C1 segment of cervical spinal cord (tissue), 14 donors: ENCODE results near the gene CNN2.
A peak's percentile ranks its signal among the peaks of the same experiment; 100 is the strongest.

ENCODE experiments used
- DNase-seq, 14 donors: peaks; one replicate each; lab custom pipeline; 2025; lab: John Stamatoyannopoulos, UW

The CNN2 gene

GRCh38 chr19:1025960-1026782 lies at the start of gene CNN2:
Gene CNN2, plus strand, starts transcription at chr19:1026608. Its CDS starts 54 bp downstream, at chr19:1026662.
- peak in 1 of 14 donors; percentile 12 for DNase-seq

- no peak for DNase-seq
Observed at GRCh38 chr19:977058-977464, 49.3 kb upstream of the CNN2 start.

GRCh38 chr19:979318-979741 lies 47.1 kb upstream of the CNN2 start:
- no peak for DNase-seq

GRCh38 chr19:980133-980998 lies 46.0 kb upstream of the CNN2 start:
- no peak for DNase-seq

- DNase-seq: peak in 13 of 14 donors; percentile 7 to 87 (median 53)
Observed at GRCh38 chr19:982567-983170, 43.7 kb upstream of the CNN2 start.

- DNase-seq: peak; percentile 41 to 93 (median 86)
Observed at GRCh38 chr19:984165-984967, 42.0 kb upstream of the CNN2 start, which contains the start of gene WDR18. Gene WDR18, plus strand, starts transcription at chr19:984345. Its CDS starts 9 bp downstream, at chr19:984354.

GRCh38 chr19:986083-986482 lies 40.3 kb upstream of the CNN2 start:
- DNase-seq: no peak

GRCh38 chr19:988081-988480 lies 38.3 kb upstream of the CNN2 start:
- no peak for DNase-seq

GRCh38 chr19:988510-988909 lies 37.9 kb upstream of the CNN2 start:
- no peak for DNase-seq

- DNase-seq: no peak
Observed at GRCh38 chr19:989381-990081, 36.9 kb upstream of the CNN2 start.

- DNase-seq: no peak
Observed at GRCh38 chr19:990119-990571, 36.3 kb upstream of the CNN2 start.

GRCh38 chr19:990746-991145 lies 35.7 kb upstream of the CNN2 start:
- no peak for DNase-seq

- no peak for DNase-seq
Observed at GRCh38 chr19:991174-991931, 35.1 kb upstream of the CNN2 start.

- no peak for DNase-seq
Observed at GRCh38 chr19:991932-992669, 34.3 kb upstream of the CNN2 start.

GRCh38 chr19:992670-993055 lies 33.7 kb upstream of the CNN2 start:
- no peak for DNase-seq

- no peak for DNase-seq
Observed at GRCh38 chr19:993361-993830, 33.0 kb upstream of the CNN2 start.

- DNase-seq: no peak
Observed at GRCh38 chr19:993831-994393, 32.5 kb upstream of the CNN2 start.

GRCh38 chr19:994516-994915 lies 31.9 kb upstream of the CNN2 start:
- no peak for DNase-seq
